ENCODE results near the gene IL4R.
A peak's percentile ranks its signal among the peaks of the same experiment; 100 is the strongest.
"Not testable (repeated sequence)": the region's sequence is repeated elsewhere in the genome, so short reads cannot be mapped to it uniquely, and the experiment has no call there.

Gene IL4R

GRCh38 chr16:27320261-27321012 is 6.7 kb downstream of the IL4R start:
- Mint-ChIP-seq H3K27ac (ENCODE audit: low read depth) (peak overlapping the region; percentile 96), H3K36me3 (ENCODE audit: insufficient read depth) (peaks cover 6% of the 10 kb centered on the region), H3K9me3 (no peaks in the 10 kb centered on the region), H3K27me3 (no peaks in the 10 kb centered on the region), H3K4me1 (peaks cover 91% of the 10 kb centered on the region), H3K4me3 (no peak overlapping the region)
- no peak for DNase-seq (ENCODE audit: low spot score in 2 of 2)
- no peak for ATAC-seq (replicated peaks; ENCODE audit: extremely low read depth, poor library complexity, severe bottlenecking)

GRCh38 chr16:27321013-27321915 is 7.5 kb downstream of the IL4R start:
- Mint-ChIP-seq H3K27ac (ENCODE audit: low read depth) (peak overlapping the region; percentile 13), H3K36me3 (ENCODE audit: insufficient read depth) (peaks cover 6% of the 10 kb centered on the region), H3K27me3 (no peaks in the 10 kb centered on the region), H3K4me3 (no peak overlapping the region), H3K4me1 (peaks cover 90% of the 10 kb centered on the region), H3K9me3 (no peaks in the 10 kb centered on the region)
- ATAC-seq (replicated peaks; ENCODE audit: extremely low read depth, poor library complexity, severe bottlenecking) (no peak), DNase-seq (ENCODE audit: low spot score in 2 of 2) (no peak)

DNA sequence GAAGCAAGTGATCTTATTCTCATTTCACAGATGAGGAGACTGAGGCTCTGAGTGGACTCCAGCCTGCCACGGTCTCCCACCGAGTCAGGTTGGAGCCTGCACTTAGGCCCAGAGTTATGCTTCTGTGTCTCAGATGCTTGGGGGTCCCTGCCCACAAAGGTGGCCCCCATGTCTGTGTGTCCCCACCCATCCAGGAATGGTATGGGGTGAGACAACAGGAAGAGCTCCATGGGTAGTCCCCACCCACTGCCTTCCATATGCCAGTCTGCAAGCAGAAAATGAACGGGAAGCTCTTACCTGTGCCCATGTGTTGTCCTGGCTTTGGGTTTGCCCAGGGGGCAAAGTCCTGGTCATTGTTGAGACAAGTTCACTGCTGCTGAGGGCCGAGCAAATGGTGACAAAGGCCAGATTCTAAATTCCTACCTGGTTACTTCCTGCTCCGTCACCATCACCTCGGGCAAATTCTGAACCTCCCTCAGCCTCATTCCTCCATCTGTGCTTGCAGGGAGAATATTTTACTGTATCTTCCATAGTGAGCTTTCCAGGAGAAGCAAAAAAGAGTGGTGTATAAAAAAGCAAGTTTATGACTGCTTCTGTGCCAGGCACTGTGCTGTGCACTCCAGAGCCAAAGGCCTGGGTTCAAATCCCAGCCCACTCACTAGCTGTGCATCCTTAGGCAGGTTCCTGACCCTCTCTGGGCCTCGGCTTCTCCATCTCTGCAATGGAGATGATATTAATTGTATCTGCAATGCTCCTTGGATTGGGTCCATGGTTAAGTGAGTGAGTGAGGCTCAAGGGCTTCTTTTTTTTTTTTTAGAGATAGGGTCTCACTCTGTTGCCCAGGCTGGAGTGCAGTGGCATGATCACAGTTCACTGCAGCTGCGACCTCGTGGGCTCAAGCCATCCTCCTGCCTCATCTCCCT is 9.3 kb downstream of the IL4R start:
- DNase-seq (ENCODE audit: low spot score in 2 of 2) (no peak), ATAC-seq (replicated peaks; ENCODE audit: extremely low read depth, poor library complexity, severe bottlenecking) (no peak)
- Mint-ChIP-seq H3K27ac (ENCODE audit: low read depth) (peak overlapping the region; percentile 22), H3K4me3 (no peak overlapping the region), H3K4me1 (peaks cover 84% of the 10 kb centered on the region), H3K27me3 (no peaks in the 10 kb centered on the region), H3K9me3 (no peaks in the 10 kb centered on the region), H3K36me3 (ENCODE audit: insufficient read depth) (peaks cover 6% of the 10 kb centered on the region)

DNA sequence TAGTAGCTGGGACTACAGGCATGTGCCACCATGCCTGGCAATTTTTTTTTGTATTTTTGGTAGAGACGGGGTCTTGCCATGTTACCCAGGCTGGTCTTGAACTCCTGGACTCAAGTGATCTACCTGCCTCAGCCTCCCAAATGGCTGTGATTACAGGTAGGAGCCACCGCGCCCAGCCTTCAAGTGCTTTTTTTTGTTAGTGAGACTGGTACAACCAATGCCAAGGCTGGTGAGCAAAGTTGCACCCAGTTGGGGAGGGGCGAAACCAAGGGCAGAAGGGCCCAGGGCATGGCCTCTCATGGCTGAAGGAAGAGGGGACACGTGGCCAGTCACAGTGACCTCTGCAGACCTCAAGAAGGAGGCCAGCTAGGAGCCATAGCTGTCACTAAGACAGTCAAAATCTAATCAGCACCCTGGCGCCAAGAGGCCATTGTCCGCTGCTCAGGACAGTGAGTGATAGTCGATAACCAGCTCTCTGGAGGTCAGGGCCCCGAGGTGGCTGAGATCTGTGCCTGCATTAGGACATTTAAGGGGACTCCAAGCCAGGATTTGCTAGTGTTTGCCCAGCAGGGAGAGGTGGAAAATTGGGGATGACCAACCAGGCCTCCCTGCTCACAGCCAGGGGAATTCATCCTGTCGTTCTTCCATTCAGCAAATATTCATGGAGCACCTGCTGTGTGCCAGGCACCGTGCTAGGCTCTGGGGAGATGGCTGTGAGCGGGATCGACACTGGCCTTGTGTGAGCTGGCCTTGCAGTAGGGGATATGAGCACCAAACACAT is 10.2 kb downstream of the IL4R start:
- peaks cover 6% of the 10 kb centered on the region for H3K36me3 Mint-ChIP-seq (ENCODE audit: insufficient read depth)
- H3K27me3 Mint-ChIP-seq, result no peaks in the 10 kb centered on the region
- no peaks in the 10 kb centered on the region for H3K9me3 Mint-ChIP-seq
- H3K27ac Mint-ChIP-seq (ENCODE audit: low read depth), result peak overlapping the region; percentile 22
- DNase-seq (ENCODE audit: low spot score in 2 of 2), result no peak
- H3K4me3 Mint-ChIP-seq, result no peak overlapping the region
- no peak for ATAC-seq (replicated peaks; ENCODE audit: extremely low read depth, poor library complexity, severe bottlenecking)
- H3K4me1 Mint-ChIP-seq, result peaks cover 79% of the 10 kb centered on the region

- H3K4me3 Mint-ChIP-seq, result peak overlapping the region; percentile 9
- ATAC-seq (replicated peaks; ENCODE audit: extremely low read depth, poor library complexity, severe bottlenecking) (no peak), DNase-seq (ENCODE audit: low spot score in 2 of 2) (no peak)
- H3K4me1 Mint-ChIP-seq, result peaks cover 79% of the 10 kb centered on the region
- peaks cover 11% of the 10 kb centered on the region for H3K36me3 Mint-ChIP-seq (ENCODE audit: insufficient read depth)
- H3K27me3 Mint-ChIP-seq, result no peaks in the 10 kb centered on the region
- no peaks in the 10 kb centered on the region for H3K9me3 Mint-ChIP-seq
- H3K27ac Mint-ChIP-seq (ENCODE audit: low read depth), result no peak overlapping the region
Observed at GRCh38 chr16:27324851-27325301, 11.1 kb downstream of the IL4R start.

DNA sequence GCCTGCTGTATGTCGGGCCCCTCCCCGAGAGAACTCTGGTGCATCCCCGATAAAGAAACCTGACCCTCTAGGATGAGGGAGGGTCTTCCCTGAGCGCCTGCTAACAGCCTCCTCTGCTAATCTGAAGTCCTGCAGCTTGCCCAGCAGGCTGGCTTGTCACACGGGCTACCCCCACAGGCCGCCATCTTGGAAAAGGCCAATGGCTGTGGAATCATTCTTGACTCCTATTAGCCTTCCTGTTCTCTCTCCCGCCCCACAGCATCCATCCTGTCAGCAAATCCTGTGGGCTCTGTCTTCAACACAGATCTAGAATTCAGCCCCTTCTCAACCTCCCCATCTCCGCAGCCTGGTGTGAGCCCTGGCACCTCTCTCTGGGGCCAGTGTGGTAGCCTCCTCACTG is 12.0 kb downstream of the IL4R start:
- ATAC-seq (replicated peaks; ENCODE audit: extremely low read depth, poor library complexity, severe bottlenecking) (no peak), DNase-seq (ENCODE audit: low spot score in 2 of 2) (no peak)
- peaks cover 77% of the 10 kb centered on the region for H3K4me1 Mint-ChIP-seq
- H3K27me3 Mint-ChIP-seq, result no peaks in the 10 kb centered on the region
- H3K9me3 Mint-ChIP-seq, result no peaks in the 10 kb centered on the region
- peak overlapping the region; percentile 71 for H3K27ac Mint-ChIP-seq (ENCODE audit: low read depth)
- peaks cover 11% of the 10 kb centered on the region for H3K36me3 Mint-ChIP-seq (ENCODE audit: insufficient read depth)
- H3K4me3 Mint-ChIP-seq, result no peak overlapping the region

- Mint-ChIP-seq H3K27me3 (no peaks in the 10 kb centered on the region), H3K27ac (ENCODE audit: low read depth) (peak overlapping the region; percentile 71), H3K9me3 (no peaks in the 10 kb centered on the region), H3K36me3 (ENCODE audit: insufficient read depth) (peaks cover 9% of the 10 kb centered on the region), H3K4me3 (peak overlapping the region; percentile 16), H3K4me1 (peaks cover 77% of the 10 kb centered on the region)
- ATAC-seq (replicated peaks; ENCODE audit: extremely low read depth, poor library complexity, severe bottlenecking) (no peak), DNase-seq (ENCODE audit: low spot score in 2 of 2) (no peak)
Observed at GRCh38 chr16:27326251-27326650, 12.5 kb downstream of the IL4R start.

- no peaks in the 10 kb centered on the region for H3K27me3 Mint-ChIP-seq
- no peaks in the 10 kb centered on the region for H3K9me3 Mint-ChIP-seq
- peaks cover 70% of the 10 kb centered on the region for H3K4me1 Mint-ChIP-seq
- H3K27ac Mint-ChIP-seq (ENCODE audit: low read depth), result peak overlapping the region; percentile 71
- peaks cover 9% of the 10 kb centered on the region for H3K36me3 Mint-ChIP-seq (ENCODE audit: insufficient read depth)
- ATAC-seq (replicated peaks; ENCODE audit: extremely low read depth, poor library complexity, severe bottlenecking) (no peak), DNase-seq (ENCODE audit: low spot score in 2 of 2) (no peak)
- peak overlapping the region; percentile 47 for H3K4me3 Mint-ChIP-seq
Observed at GRCh38 chr16:27326738-27327585, 13.2 kb downstream of the IL4R start.

GRCh38 chr16:27327586-27327915 is 13.8 kb downstream of the IL4R start:
- Mint-ChIP-seq H3K27ac (ENCODE audit: low read depth) (peak overlapping the region; percentile 71), H3K36me3 (ENCODE audit: insufficient read depth) (peaks cover 10% of the 10 kb centered on the region), H3K4me1 (peaks cover 65% of the 10 kb centered on the region), H3K27me3 (no peaks in the 10 kb centered on the region), H3K9me3 (no peaks in the 10 kb centered on the region), H3K4me3 (peak overlapping the region; percentile 47)
- ATAC-seq (replicated peaks; ENCODE audit: extremely low read depth, poor library complexity, severe bottlenecking) (no peak), DNase-seq (ENCODE audit: low spot score in 2 of 2) (no peak)

DNA sequence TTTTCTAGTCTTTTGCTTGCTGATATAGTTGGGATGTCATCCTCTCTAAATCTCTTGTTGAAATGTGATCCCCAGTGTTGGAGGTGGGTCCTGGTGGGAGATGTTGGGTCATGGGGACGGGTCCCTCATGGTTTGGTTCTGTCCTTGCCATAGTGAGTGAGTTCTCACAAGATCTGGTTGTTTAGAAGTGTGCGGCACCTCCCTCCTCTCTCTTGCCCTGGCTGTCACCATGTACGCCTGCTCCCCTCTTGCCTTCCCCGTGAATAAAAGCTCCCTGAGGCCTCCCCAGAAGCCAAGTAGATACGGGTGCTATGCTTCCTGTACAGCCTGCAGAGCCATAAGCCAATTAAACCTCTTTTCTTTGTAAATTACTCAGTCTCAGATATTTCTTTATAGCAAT is 15.2 kb downstream of the IL4R start:
- Mint-ChIP-seq H3K9me3 (no peaks in the 10 kb centered on the region), H3K27ac (ENCODE audit: low read depth) (peak overlapping the region; percentile 73), H3K27me3 (no peaks in the 10 kb centered on the region), H3K36me3 (ENCODE audit: insufficient read depth) (peaks cover 15% of the 10 kb centered on the region), H3K4me3 (no peak overlapping the region), H3K4me1 (peaks cover 59% of the 10 kb centered on the region)
- DNase-seq (ENCODE audit: low spot score in 2 of 2) (no peak), ATAC-seq (replicated peaks; ENCODE audit: extremely low read depth, poor library complexity, severe bottlenecking) (no peak)

- not testable (repeated sequence) for H3K27me3 Mint-ChIP-seq; ATAC-seq (replicated peaks; ENCODE audit: extremely low read depth, poor library complexity, severe bottlenecking); H3K4me3 Mint-ChIP-seq; H3K9me3 Mint-ChIP-seq; DNase-seq (ENCODE audit: low spot score in 2 of 2)
- H3K36me3 Mint-ChIP-seq (ENCODE audit: insufficient read depth), result peaks cover 20% of the 10 kb centered on the region
- peaks cover 59% of the 10 kb centered on the region for H3K4me1 Mint-ChIP-seq
- peak overlapping the region; percentile 73 for H3K27ac Mint-ChIP-seq (ENCODE audit: low read depth)
Observed at GRCh38 chr16:27329376-27330079, 15.8 kb downstream of the IL4R start.

Data from central memory CD8-positive, alpha-beta T cell (primary cell).